A673 (cell line): ENCODE measurements around the gene PARP12. TPM values are rescaled to one million over a fixed set of nuclear protein-coding genes. Genes with fewer than 3 reads are reported as not detected.

Source experiments
- BruUV-seq: library from RNA; stranded (reverse); fragments of 400-500 nt; replicated peaks from 2 replicates; lab custom pipeline; 2021; lab: Mats Ljungman, UMichigan
- CTCF ChIA-PET: fragments of 300-600 bp; sonication (Branson Sonifier 250); formaldehyde crosslinking; loops from one replicate; lab custom pipeline; 2022; ENCODE audit warnings: antibody characterized with exemption; lab: Charles Lee
- POLR2A ChIA-PET: fragments of 300-600 bp; sonication (Branson Sonifier 250); formaldehyde crosslinking; loops from one replicate; lab custom pipeline; 2022; ENCODE audit warnings: antibody characterized with exemption; ENCODE audit not compliant: low non-redundant PET; lab: Charles Lee
- DNase-seq: peaks from one replicate; pipeline ENCODE4 v3.0.0-alpha.2; 2015; ENCODE audit warnings: low spot score
- H3K27ac ChIP-seq: fragments of 200-600 bp; sonication (generic); 2 replicates; pipeline ENCODE4 v1.5.1; 2016; ENCODE audit warnings: mixed run types, low read depth, mild to moderate bottlenecking, mixed read lengths, antibody characterized with exemption, low read length; ENCODE audit not compliant: poor library complexity, severe bottlenecking
- H3K27me3 ChIP-seq: fragments of 200-600 bp; sonication (generic); replicated peaks from 2 replicates; pipeline ENCODE4 v1.6.1; 2017; ENCODE audit warnings: mixed run types, low read depth, mild to moderate bottlenecking, mixed read lengths, antibody characterized with exemption, low read length; ENCODE audit not compliant: insufficient read depth, poor library complexity
- H3K36me3 ChIP-seq: fragments of 200-600 bp; sonication (generic); 2 replicates; pipeline ENCODE4 v1.6.1; 2016; ENCODE audit warnings: mixed run types, mild to moderate bottlenecking, mixed read lengths, antibody characterized with exemption, low read length; ENCODE audit not compliant: insufficient read depth, poor library complexity, severe bottlenecking
- H3K4me1 ChIP-seq: fragments of 200-600 bp; sonication (generic); 2 replicates; pipeline ENCODE4 v1.6.1; 2017; ENCODE audit warnings: mixed run types, mild to moderate bottlenecking, mixed read lengths, antibody characterized with exemption, low read length; ENCODE audit not compliant: insufficient read depth, poor library complexity, severe bottlenecking
- H3K4me3 ChIP-seq: fragments of 200-600 bp; sonication (generic); 2 replicates; pipeline ENCODE4 v1.5.1; 2016; ENCODE audit warnings: low read depth, mixed run types, mild to moderate bottlenecking, mixed read lengths, low read length; ENCODE audit not compliant: poor library complexity, severe bottlenecking
- H3K9me3 ChIP-seq: fragments of 200-600 bp; sonication (generic); 2 replicates; pipeline ENCODE4 v1.6.1; 2016; ENCODE audit warnings: mixed run types, low read depth, mild to moderate bottlenecking, mixed read lengths, antibody characterized with exemption, low read length; ENCODE audit not compliant: poor library complexity, severe bottlenecking
- EZH2 ChIP-seq: fragments of 200-600 bp; sonication (generic); IDR thresholded peaks from 2 replicates; pipeline ENCODE4 v1.6.1; 2017; ENCODE audit warnings: borderline replicate concordance, low read depth, mild to moderate bottlenecking, mixed read lengths, antibody characterized with exemption, low read length; ENCODE audit not compliant: poor library complexity, severe bottlenecking
- intact Hi-C: fragments of 100-400 bp; cut with micrococcal nuclease; formaldehyde crosslinking; loops from one replicate; pipeline ENCODE4 v1.10.0; 2022; ENCODE audit not compliant: unreplicated experiment
- total RNA-seq: library from RNA; stranded (reverse); gene quantifications from 2 replicates; pipeline ENCODE4 v1.2.3, GENCODE V29; 2021
- TF ChIP-seq, protein P1 (sequence below): fragments of 300-800, 200-600 bp; sonication (generic); conservative IDR thresholded peaks from 2 replicates; pipeline ENCODE4 v1.5.1; 2017; ENCODE audit warnings: low read depth, mild to moderate bottlenecking, antibody characterized with exemption, low read length, moderate library complexity, mixed read lengths

Gene PARP12
- total RNA-seq, 1 experiment from 2014 or later = 17.8 TPM

DNA sequence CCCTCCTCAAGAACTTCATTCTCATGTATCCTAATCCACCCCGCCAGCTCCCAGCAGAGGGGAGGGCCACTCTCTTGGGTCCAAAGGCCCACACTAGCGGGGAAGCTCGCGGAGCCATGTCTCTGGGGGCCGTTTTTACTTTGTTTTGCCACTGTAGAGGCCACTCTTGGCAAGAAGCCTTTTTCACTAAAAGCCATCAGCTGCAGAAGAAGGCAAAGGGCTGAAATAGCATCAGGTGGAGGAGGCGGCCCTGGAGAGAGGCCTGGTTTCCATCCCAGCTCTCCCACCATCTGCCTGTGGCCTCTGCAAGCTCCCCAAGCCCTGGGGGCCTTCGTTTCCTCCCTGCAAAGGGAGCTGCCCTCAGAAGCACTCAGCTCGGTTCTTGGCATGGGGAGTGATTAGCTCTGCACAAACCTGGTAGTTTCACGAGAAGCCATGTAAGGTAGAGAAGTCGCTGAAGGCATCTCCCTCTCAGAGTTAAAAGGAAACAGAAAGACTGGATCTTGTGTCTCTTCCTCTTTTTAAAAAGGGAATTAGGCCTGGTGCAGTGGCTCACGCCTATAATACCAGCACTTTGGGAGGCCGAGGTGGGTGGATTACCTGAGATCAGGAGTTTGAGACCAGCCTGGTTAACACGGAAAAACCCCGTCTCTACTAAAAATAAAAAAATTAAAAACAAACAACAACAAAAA lies 70.3 kb downstream of the PARP12 start:
- intact Hi-C loops = no loop called here
- BruUV-seq = no TSS peak
- H3K27me3 ChIP-seq = no peaks in the 10 kb centered on the region
- POLR2A ChIA-PET = no interaction called here
- TF ChIP-seq EZH2 = no peak
- TF ChIP-seq, protein P1, sequence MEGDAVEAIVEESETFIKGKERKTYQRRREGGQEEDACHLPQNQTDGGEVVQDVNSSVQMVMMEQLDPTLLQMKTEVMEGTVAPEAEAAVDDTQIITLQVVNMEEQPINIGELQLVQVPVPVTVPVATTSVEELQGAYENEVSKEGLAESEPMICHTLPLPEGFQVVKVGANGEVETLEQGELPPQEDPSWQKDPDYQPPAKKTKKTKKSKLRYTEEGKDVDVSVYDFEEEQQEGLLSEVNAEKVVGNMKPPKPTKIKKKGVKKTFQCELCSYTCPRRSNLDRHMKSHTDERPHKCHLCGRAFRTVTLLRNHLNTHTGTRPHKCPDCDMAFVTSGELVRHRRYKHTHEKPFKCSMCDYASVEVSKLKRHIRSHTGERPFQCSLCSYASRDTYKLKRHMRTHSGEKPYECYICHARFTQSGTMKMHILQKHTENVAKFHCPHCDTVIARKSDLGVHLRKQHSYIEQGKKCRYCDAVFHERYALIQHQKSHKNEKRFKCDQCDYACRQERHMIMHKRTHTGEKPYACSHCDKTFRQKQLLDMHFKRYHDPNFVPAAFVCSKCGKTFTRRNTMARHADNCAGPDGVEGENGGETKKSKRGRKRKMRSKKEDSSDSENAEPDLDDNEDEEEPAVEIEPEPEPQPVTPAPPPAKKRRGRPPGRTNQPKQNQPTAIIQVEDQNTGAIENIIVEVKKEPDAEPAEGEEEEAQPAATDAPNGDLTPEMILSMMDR = no peak
- H3K36me3 ChIP-seq = no peaks in the 10 kb centered on the region
- H3K9me3 ChIP-seq = no peaks in the 10 kb centered on the region
- CTCF ChIA-PET = no interaction called here
- H3K4me1 ChIP-seq = no peaks in the 10 kb centered on the region
- H3K27ac ChIP-seq = no peak overlapping the region
- H3K4me3 ChIP-seq = no peak overlapping the region
- DNase-seq = no peak

DNA sequence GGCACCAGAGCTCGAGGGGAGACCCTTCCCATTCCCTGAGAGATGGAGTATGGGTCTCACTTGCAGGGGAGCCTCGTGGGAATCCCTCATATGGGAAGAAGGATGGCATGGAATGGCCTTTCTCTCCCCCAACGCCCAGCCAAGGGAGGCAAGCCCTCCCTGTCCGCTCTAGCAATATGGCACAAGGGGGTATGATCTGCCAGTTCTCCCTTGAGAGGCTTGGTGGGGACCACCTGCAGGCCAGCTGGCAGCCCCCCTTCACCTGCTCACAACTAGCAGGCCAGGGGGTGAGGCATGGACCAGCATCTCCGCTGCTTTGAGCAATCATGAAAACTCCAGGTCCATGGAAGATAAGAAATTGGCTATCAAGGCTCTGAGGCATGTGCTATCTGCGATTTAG lies 70.8 kb downstream of the PARP12 start:
- H3K27ac ChIP-seq = no peak overlapping the region
- H3K4me3 ChIP-seq = no peak overlapping the region
- no peaks in the 10 kb centered on the region for H3K9me3 ChIP-seq
- BruUV-seq = no TSS peak
- intact Hi-C loops = no loop called here
- no peaks in the 10 kb centered on the region for H3K27me3 ChIP-seq
- CTCF ChIA-PET = no interaction called here
- DNase-seq = no peak
- TF ChIP-seq EZH2 = no peak
- TF ChIP-seq, protein P1 = no peak
- H3K36me3 ChIP-seq = no peaks in the 10 kb centered on the region
- H3K4me1 ChIP-seq = no peaks in the 10 kb centered on the region
- POLR2A ChIA-PET = no interaction called here

DNA sequence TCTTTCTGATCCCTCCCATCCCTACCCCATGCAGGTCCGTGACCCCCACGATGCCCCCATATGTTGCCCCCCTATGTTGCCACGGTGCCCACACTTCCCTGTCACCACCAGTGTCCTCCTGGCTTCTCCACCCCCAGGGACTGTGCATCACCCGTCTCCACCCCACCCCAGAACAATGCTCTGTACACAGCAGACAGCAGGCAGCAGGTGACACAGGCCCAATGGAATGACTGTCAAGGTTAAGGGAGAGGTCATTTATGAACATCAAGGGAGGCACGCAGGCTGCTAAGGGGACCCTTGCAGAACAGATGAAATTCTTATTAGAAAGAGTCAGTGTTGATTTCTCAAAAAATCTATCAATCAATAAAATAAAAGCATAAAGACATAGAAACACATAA lies 71.5 kb downstream of the PARP12 start:
- Histone ChIP-seq H3K27me3 (no peaks in the 10 kb centered on the region), H3K36me3 (no peaks in the 10 kb centered on the region), H3K4me1 (no peaks in the 10 kb centered on the region), H3K9me3 (no peaks in the 10 kb centered on the region), H3K27ac (no peak overlapping the region), H3K4me3 (no peak overlapping the region)
- no peak for TF ChIP-seq EZH2
- TF ChIP-seq, protein P1 = no peak
- no peak for DNase-seq
- ChIA-PET CTCF (no interaction called here), POLR2A (no interaction called here)
- intact Hi-C loops = no loop called here
- BruUV-seq = no TSS peak
